CD4-positive, CD25-positive, alpha-beta regulatory T cell (primary cell): Measurements from ENCODE around the gene ZBTB8A. TPM values are rescaled to one million over a fixed set of nuclear protein-coding genes. Genes with fewer than 3 reads are reported as not detected.

ENCODE experiments used
- ATAC-seq, 2 donors: fragments of 150-1000 bp; cut with Tn5 transposase; one replicate each; pipeline ENCODE4 v1.10.0; 2021; ENCODE audit warnings: low read depth in 2 of 2, moderate number of reproducible peaks in 2 of 2, moderate library complexity in 1 of 2
- DNase-seq, 3 donors: peaks; one replicate each; pipeline versions ENCODE4 v3.0.0 to v3.0.0-alpha.2; 2012 to 2022; ENCODE audit warnings: mixed read lengths in 1 of 3
- H3K27ac ChIP-seq: one replicate; pipeline ENCODE4 v1.7.0; 2013; ENCODE audit warnings: mild to moderate bottlenecking, low read length; ENCODE audit not compliant: insufficient read depth, poor library complexity, severe bottlenecking
- H3K27me3 ChIP-seq: one replicate; pipeline ENCODE4 v1.7.0; 2013; ENCODE audit warnings: low read length; ENCODE audit not compliant: control insufficient read depth, insufficient read depth
- H3K36me3 ChIP-seq: one replicate; pipeline ENCODE4 v1.7.0; 2013; ENCODE audit warnings: mild to moderate bottlenecking, low read length, moderate library complexity; ENCODE audit not compliant: control insufficient read depth, insufficient read depth
- H3K4me1 ChIP-seq: 2 replicates; pipeline ENCODE4 v1.7.0; 2013; ENCODE audit warnings: mild to moderate bottlenecking, low read length; ENCODE audit not compliant: insufficient read depth, control insufficient read depth, poor library complexity, severe bottlenecking
- H3K4me3 ChIP-seq: one replicate; pipeline ENCODE4 v1.7.0; 2013; ENCODE audit warnings: low read depth, mild to moderate bottlenecking, low read length, moderate library complexity
- H3K9me3 ChIP-seq, 2 experiments: 1 replicate in 1 of 2; 2 replicates in 1 of 2; pipeline ENCODE4 v1.7.0; 2013; ENCODE audit warnings: low read length in 2 of 2, mild to moderate bottlenecking in 1 of 2, moderate library complexity in 1 of 2; ENCODE audit not compliant: control insufficient read depth in 2 of 2
- H3K27ac Mint-ChIP-seq, 3 donors: one replicate each; pipeline ENCODE4 v1.8.0; 2020 to 2022; ENCODE audit warnings: mild to moderate bottlenecking in 3 of 3, mixed read lengths in 3 of 3, moderate library complexity in 2 of 3
- H3K27me3 Mint-ChIP-seq: one replicate; pipeline ENCODE4 v1.8.0; 2022; ENCODE audit warnings: mild to moderate bottlenecking, mixed read lengths
- H3K36me3 Mint-ChIP-seq: one replicate; pipeline ENCODE4 v1.8.0; 2020; ENCODE audit warnings: mixed read lengths
- H3K4me1 Mint-ChIP-seq, 4 donors: one replicate each; pipeline ENCODE4 v1.8.0; 2020 to 2022; ENCODE audit warnings: mixed read lengths in 4 of 4, mild to moderate bottlenecking in 1 of 4
- H3K4me3 Mint-ChIP-seq, 4 donors: one replicate each; pipeline ENCODE4 v1.8.0; 2020 to 2022; ENCODE audit warnings: mild to moderate bottlenecking in 4 of 4, mixed read lengths in 4 of 4, moderate library complexity in 3 of 4
- H3K9me3 Mint-ChIP-seq, 7 donors: one replicate each; pipeline ENCODE4 v1.8.0; 2020 to 2022; ENCODE audit warnings: mixed read lengths in 7 of 7, mild to moderate bottlenecking in 3 of 7, moderate library complexity in 2 of 7
- polyA plus RNA-seq, 4 donors: library from polyadenylated mRNA; unstranded; fragments of 300-500 nt; fragmentation: Illumina TruSeq; gene quantifications; one replicate each; pipeline ENCODE4 v1.2.3, GENCODE V29; 2021
- total RNA-seq: library from RNA; stranded (reverse); gene quantifications from one replicate; pipeline ENCODE4 v1.2.3, GENCODE V29; 2022

The ZBTB8A gene
- 0.12 TPM for total RNA-seq
- polyA plus RNA-seq = not detected

GRCh38 chr1:32538887-32539583 lies at the start of gene ZBTB8A:
Gene ZBTB8A (plus strand): TSS chr1:32539427. CDS start chr1:32592932, 53,505 bp downstream.
- Mint-ChIP-seq H3K9me3 (peaks cover 0 to 2% (median 0%) of the 10 kb centered on the region in 7 donors), H3K4me3 (peak within 1 kb of the TSS; percentile 71 to 88 (median 84)), H3K27me3 (peaks cover 77% of the 10 kb centered on the region), H3K27ac (no peak within 1 kb of the TSS), H3K36me3 (peaks cover 3% of the 10 kb centered on the region), H3K4me1 (peaks cover 5 to 13% (median 5%) of the 10 kb centered on the region in 4 donors)
- peak in 1 of 3 donors; percentile 10 for DNase-seq
- no peak for ATAC-seq
- Histone ChIP-seq H3K9me3 (no peaks in the 10 kb centered on the region), H3K36me3 (no peaks in the 10 kb centered on the region), H3K4me3 (no peak within 1 kb of the TSS), H3K27me3 (peaks cover 46% of the 10 kb centered on the region), H3K4me1 (peaks cover 10% of the 10 kb centered on the region), H3K27ac (no peak within 1 kb of the TSS)

- Mint-ChIP-seq H3K9me3 (no peaks in the 10 kb centered on the region), H3K4me3 (no peak overlapping the region), H3K36me3 (no peaks in the 10 kb centered on the region), H3K27me3 (peaks cover 20% of the 10 kb centered on the region), H3K4me1 (no peaks in the 10 kb centered on the region), H3K27ac (no peak overlapping the region)
- no peak overlapping the region for H3K4me3 ChIP-seq
- ATAC-seq (no peak), DNase-seq (no peak)
- no peak overlapping the region for H3K27ac ChIP-seq
- H3K36me3 ChIP-seq = no peaks in the 10 kb centered on the region
- H3K4me1 ChIP-seq = no peaks in the 10 kb centered on the region
- H3K9me3 ChIP-seq = no peaks in the 10 kb centered on the region
- peaks cover 5% of the 10 kb centered on the region for H3K27me3 ChIP-seq
Measured at GRCh38 chr1:32489774-32490454, 49.3 kb upstream of the ZBTB8A start.

- H3K4me1 ChIP-seq = no peaks in the 10 kb centered on the region
- H3K27ac Mint-ChIP-seq = no peak overlapping the region
- no peaks in the 10 kb centered on the region for H3K9me3 ChIP-seq
- no peaks in the 10 kb centered on the region for H3K36me3 Mint-ChIP-seq
- DNase-seq (no peak), ATAC-seq (no peak)
- no peak overlapping the region for H3K27ac ChIP-seq
- H3K4me1 Mint-ChIP-seq = no peaks in the 10 kb centered on the region
- H3K36me3 ChIP-seq = no peaks in the 10 kb centered on the region
- H3K27me3 Mint-ChIP-seq = peaks cover 33% of the 10 kb centered on the region
- H3K4me3 ChIP-seq = no peak overlapping the region
- H3K9me3 Mint-ChIP-seq = no peaks in the 10 kb centered on the region
- H3K4me3 Mint-ChIP-seq = no peak overlapping the region
- peaks cover 7% of the 10 kb centered on the region for H3K27me3 ChIP-seq
Measured at GRCh38 chr1:32491386-32491785, 47.8 kb upstream of the ZBTB8A start.

GRCh38 chr1:32494196-32494595 lies 45.0 kb upstream of the ZBTB8A start:
- ATAC-seq (no peak), DNase-seq (no peak)
- H3K27ac ChIP-seq = no peak overlapping the region

GRCh38 chr1:32494711-32495337 lies 44.4 kb upstream of the ZBTB8A start:
- H3K27me3 ChIP-seq = peaks cover 17% of the 10 kb centered on the region
- no peak for ATAC-seq
- H3K36me3 ChIP-seq = no peaks in the 10 kb centered on the region
- Mint-ChIP-seq H3K27ac (no peak overlapping the region), H3K9me3 (no peaks in the 10 kb centered on the region), H3K27me3 (peaks cover 46% of the 10 kb centered on the region), H3K4me3 (no peak overlapping the region), H3K36me3 (no peaks in the 10 kb centered on the region), H3K4me1 (peaks cover 0 to 6% (median 0%) of the 10 kb centered on the region in 4 donors)
- no peak overlapping the region for H3K4me3 ChIP-seq
- no peaks in the 10 kb centered on the region for H3K4me1 ChIP-seq
- H3K27ac ChIP-seq = no peak overlapping the region
- no peak for DNase-seq
- H3K9me3 ChIP-seq = no peaks in the 10 kb centered on the region

More at GRCh38 chr1:32494196-32494595, 45.0 kb upstream of the ZBTB8A start:
- no peak overlapping the region for H3K4me3 Mint-ChIP-seq
- no peaks in the 10 kb centered on the region for H3K9me3 Mint-ChIP-seq
- peaks cover 46% of the 10 kb centered on the region for H3K27me3 Mint-ChIP-seq
- no peaks in the 10 kb centered on the region for H3K36me3 Mint-ChIP-seq
- H3K27me3 ChIP-seq = peaks cover 13% of the 10 kb centered on the region
- no peak overlapping the region for H3K27ac Mint-ChIP-seq
- no peaks in the 10 kb centered on the region for H3K4me1 Mint-ChIP-seq
- no peaks in the 10 kb centered on the region for H3K4me1 ChIP-seq
- no peaks in the 10 kb centered on the region for H3K36me3 ChIP-seq
- H3K9me3 ChIP-seq = no peaks in the 10 kb centered on the region
- no peak overlapping the region for H3K4me3 ChIP-seq

- DNase-seq (peak in 1 of 3 donors; percentile 15), ATAC-seq (no peak)
- no peak overlapping the region for H3K4me3 ChIP-seq
- no peak overlapping the region for H3K4me3 Mint-ChIP-seq
- no peaks in the 10 kb centered on the region for H3K36me3 ChIP-seq
- H3K27me3 ChIP-seq = peaks cover 18% of the 10 kb centered on the region
- no peak overlapping the region for H3K27ac Mint-ChIP-seq
- no peaks in the 10 kb centered on the region for H3K9me3 Mint-ChIP-seq
- H3K9me3 ChIP-seq = no peaks in the 10 kb centered on the region
- peaks cover 4% of the 10 kb centered on the region for H3K4me1 ChIP-seq
- peaks cover 0 to 13% (median 1%) of the 10 kb centered on the region in 4 donors for H3K4me1 Mint-ChIP-seq
- no peak overlapping the region for H3K27ac ChIP-seq
- no peaks in the 10 kb centered on the region for H3K36me3 Mint-ChIP-seq
- peaks cover 53% of the 10 kb centered on the region for H3K27me3 Mint-ChIP-seq
Measured at GRCh38 chr1:32496127-32496526, 43.1 kb upstream of the ZBTB8A start.

- no peaks in the 10 kb centered on the region for H3K36me3 ChIP-seq
- Mint-ChIP-seq H3K4me1 (peaks cover 0 to 16% (median 1%) of the 10 kb centered on the region in 4 donors), H3K27ac (no peak overlapping the region), H3K4me3 (peak overlapping the region in 3 of 4 donors; percentile 6 to 64 (median 36)), H3K27me3 (peaks cover 66% of the 10 kb centered on the region), H3K9me3 (no peaks in the 10 kb centered on the region), H3K36me3 (no peaks in the 10 kb centered on the region)
- peaks cover 4% of the 10 kb centered on the region for H3K4me1 ChIP-seq
- H3K27ac ChIP-seq = no peak overlapping the region
- DNase-seq (no peak), ATAC-seq (no peak)
- no peak overlapping the region for H3K4me3 ChIP-seq
- H3K27me3 ChIP-seq = peaks cover 25% of the 10 kb centered on the region
- no peaks in the 10 kb centered on the region for H3K9me3 ChIP-seq
Measured at GRCh38 chr1:32498751-32499150, 40.5 kb upstream of the ZBTB8A start.
